H1 (cell line): Measurements from ENCODE around the gene LPP. TPM values are rescaled to one million over a fixed set of nuclear protein-coding genes. Genes with fewer than 3 reads are reported as not detected.

Experiments
- TAF1 ChIP-seq: IDR thresholded peaks from 2 replicates; pipeline ENCODE4 v1.6.1; 2011; ENCODE audit warnings: mild to moderate bottlenecking, low read depth, low read length
- polyA plus RNA-seq, 7 experiments: library from polyadenylated mRNA; depleted of rRNA in 3 of 7; stranded (reverse) in 5 of 7; unstranded in 2 of 7; fragments of >200 nt in 5 of 7; fragments of 200-250 nt in 2 of 7; gene quantifications; 1 replicate in 5 of 7; 2 replicates in 1 of 7; 4 replicates in 1 of 7; pipeline versions ENCODE4 v1.2.1 to v1.2.3, GENCODE V29; 2011 to 2013; ENCODE audit warnings: missing spikeins in 2 of 7, mixed read lengths in 2 of 7
- total RNA-seq: library from RNA; stranded (reverse); fragmentation: NEBNext Ultra II Directional; extraction: Animal tissue kit (Norgen Biotek cat#: 25700); gene quantifications from 2 replicates; pipeline ENCODE4 v1.2.1, GENCODE V29; 2021

The LPP gene
- total and polyA plus RNA-seq, 2 of the 8 experiments (the other 6 are each of a cell fraction or from before 2014, with no cell fraction given) = 10.0 to 53.3 TPM

DNA sequence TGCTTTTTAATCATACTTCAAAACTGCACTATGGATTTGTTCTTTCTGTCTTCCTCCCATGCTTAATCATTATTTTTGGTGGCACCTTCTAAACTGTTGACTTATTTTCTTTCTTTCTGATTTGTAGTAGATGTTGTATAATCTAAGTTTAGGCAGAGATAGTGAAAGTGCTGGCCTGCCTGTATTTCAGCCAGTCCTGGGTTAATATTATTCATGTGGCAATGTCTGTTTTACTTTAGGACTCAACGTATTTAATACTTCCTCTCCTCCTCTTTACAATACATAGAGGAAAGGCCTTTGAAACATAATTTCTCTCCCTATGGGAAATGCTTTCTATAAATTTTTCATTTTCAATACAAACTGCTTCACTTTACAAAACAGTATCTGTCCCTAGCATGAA is 690.1 kb downstream of the LPP start (continued):
- TF ChIP-seq TAF1 = no peak
- TF ChIP-seq, all 59 proteins: peak for 0
